Mucosa of stomach (tissue), 1 donor: Measurements from ENCODE around the gene CNTNAP2.

Experiments
- H3K27me3 ChIP-seq: one replicate; pipeline ENCODE4 v1.7.0; 2013; ENCODE audit warnings: mild to moderate bottlenecking, low read length; ENCODE audit not compliant: control insufficient read depth, insufficient read depth
- H3K36me3 ChIP-seq: one replicate; pipeline ENCODE4 v1.7.0; 2013; ENCODE audit warnings: low read length; ENCODE audit not compliant: control insufficient read depth, insufficient read depth
- H3K4me1 ChIP-seq: one replicate; pipeline ENCODE4 v1.7.0; 2013; ENCODE audit warnings: mild to moderate bottlenecking, low read length; ENCODE audit not compliant: control insufficient read depth, insufficient read depth
- H3K4me3 ChIP-seq: one replicate; pipeline ENCODE4 v1.7.0; 2013; ENCODE audit warnings: low read length
- H3K9ac ChIP-seq: one replicate; pipeline ENCODE4 v1.7.0; 2013; ENCODE audit warnings: mild to moderate bottlenecking, low read length, moderate library complexity
- H3K9me3 ChIP-seq: one replicate; pipeline ENCODE4 v1.7.0; 2013; ENCODE audit warnings: mild to moderate bottlenecking, low read length, moderate library complexity; ENCODE audit not compliant: control insufficient read depth
- donor health status: Pancreatic carcinoma.

CNTNAP2 gene

DNA sequence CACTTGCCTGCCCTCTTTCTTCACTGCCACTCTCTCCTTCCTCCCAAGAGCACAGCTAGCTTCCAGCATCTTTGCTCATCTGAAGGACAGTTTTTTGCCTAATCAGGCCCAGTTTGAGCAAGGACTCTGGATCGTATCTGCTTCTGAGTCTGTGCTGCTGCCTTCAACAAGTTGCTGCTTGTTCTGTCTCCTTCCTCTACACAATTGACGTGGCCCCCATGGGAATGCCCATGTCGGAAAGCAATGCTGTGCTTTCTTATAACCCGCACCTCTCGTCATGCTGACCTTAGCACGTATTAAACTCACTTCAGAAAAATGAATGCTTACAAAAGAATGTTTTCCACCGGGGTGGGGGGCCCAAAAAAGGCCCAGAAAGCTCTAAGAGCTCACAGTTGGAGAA is 2149.3 kb downstream of the CNTNAP2 start:
- Histone ChIP-seq H3K9ac (no peak overlapping the region), H3K36me3 (no peaks in the 10 kb centered on the region), H3K9me3 (no peaks in the 10 kb centered on the region), H3K27me3 (peaks cover 3% of the 10 kb centered on the region), H3K4me1 (no peaks in the 10 kb centered on the region), H3K4me3 (no peak overlapping the region)

GRCh38 chr7:148266795-148267194 is 2150.2 kb downstream of the CNTNAP2 start:
- Histone ChIP-seq H3K36me3 (no peaks in the 10 kb centered on the region), H3K9ac (no peak overlapping the region), H3K27me3 (peaks cover 3% of the 10 kb centered on the region), H3K4me3 (no peak overlapping the region), H3K9me3 (no peaks in the 10 kb centered on the region), H3K4me1 (no peaks in the 10 kb centered on the region)

DNA sequence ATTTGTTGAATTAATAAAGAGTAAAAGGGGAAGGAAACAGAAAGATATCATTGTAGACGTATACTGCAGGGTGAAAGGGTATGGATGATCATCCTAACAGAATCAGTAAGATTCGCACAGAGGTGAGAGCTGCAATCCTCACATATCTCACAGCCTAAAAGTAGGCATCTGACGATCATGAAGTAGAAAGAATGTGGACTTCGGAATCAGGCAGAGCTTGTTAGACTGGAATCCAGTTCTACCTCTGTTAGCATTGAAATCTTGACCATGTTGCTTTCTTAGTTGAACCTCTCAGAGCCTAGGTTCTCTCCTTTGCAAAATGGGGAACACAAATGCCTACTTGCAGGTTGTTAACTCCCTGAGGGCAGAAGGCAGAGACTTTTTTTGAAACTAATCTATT is 2154.0 kb downstream of the CNTNAP2 start:
- Histone ChIP-seq H3K4me3 (no peak overlapping the region), H3K36me3 (no peaks in the 10 kb centered on the region), H3K9ac (no peak overlapping the region), H3K4me1 (no peaks in the 10 kb centered on the region), H3K27me3 (peaks cover 3% of the 10 kb centered on the region), H3K9me3 (no peaks in the 10 kb centered on the region)

DNA sequence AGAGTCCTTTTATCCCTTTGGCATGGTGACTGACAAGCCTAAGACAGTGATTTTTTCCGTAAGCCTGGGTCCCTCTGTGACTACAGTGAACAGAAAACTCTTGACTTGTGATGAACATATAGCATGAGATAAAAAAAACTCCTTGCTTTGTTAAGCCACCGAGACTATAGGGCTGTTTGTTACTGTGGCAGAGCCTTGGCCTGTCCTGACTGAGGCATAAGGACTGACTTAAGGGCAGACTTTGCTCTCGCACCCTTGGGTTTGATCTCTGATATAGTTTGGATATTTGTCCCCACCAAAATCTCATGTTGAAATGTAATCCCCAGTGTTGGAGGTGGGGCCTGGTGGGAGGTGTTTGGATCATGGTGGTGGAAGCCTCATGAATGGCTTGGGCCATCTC is 2157.5 kb downstream of the CNTNAP2 start:
- Histone ChIP-seq H3K27me3 (peaks cover 3% of the 10 kb centered on the region), H3K4me1 (no peaks in the 10 kb centered on the region), H3K4me3 (no peak overlapping the region), H3K36me3 (no peaks in the 10 kb centered on the region), H3K9ac (no peak overlapping the region), H3K9me3 (no peaks in the 10 kb centered on the region)

DNA sequence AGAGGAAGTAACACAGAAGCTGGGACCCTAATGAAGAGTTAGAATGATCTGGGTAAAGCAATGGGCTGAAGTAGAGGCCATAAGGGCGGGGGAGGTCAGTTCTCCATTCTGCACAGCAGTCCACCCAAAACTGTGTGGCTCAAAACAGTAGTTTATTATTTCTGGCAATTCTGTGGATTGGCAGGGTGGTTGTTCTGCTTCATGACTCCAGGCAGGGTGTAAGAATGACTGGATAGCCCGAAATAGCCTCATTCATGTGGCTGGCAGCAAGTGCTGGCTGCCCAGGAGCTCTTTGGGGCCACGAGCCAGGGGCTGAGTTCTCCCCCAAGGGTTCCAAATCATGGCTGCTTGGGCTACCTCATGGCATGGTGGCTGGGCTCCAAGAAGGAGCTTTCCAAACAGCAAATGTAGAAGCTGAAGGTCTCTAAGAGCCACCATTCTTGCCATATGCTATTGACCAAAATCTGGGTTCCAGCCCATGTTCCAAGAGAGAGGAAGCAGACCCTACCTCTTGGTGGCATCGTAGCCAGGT is 2158.8 kb downstream of the CNTNAP2 start:
- no peaks in the 10 kb centered on the region for H3K9me3 ChIP-seq
- H3K9ac ChIP-seq, result no peak overlapping the region
- no peaks in the 10 kb centered on the region for H3K4me1 ChIP-seq
- H3K27me3 ChIP-seq, result no peaks in the 10 kb centered on the region
- no peaks in the 10 kb centered on the region for H3K36me3 ChIP-seq
- H3K4me3 ChIP-seq, result no peak overlapping the region

GRCh38 chr7:148276314-148277041 is 2159.9 kb downstream of the CNTNAP2 start:
- Histone ChIP-seq H3K36me3 (no peaks in the 10 kb centered on the region), H3K4me3 (no peak overlapping the region), H3K27me3 (no peaks in the 10 kb centered on the region), H3K4me1 (no peaks in the 10 kb centered on the region), H3K9ac (no peak overlapping the region), H3K9me3 (no peaks in the 10 kb centered on the region)

DNA sequence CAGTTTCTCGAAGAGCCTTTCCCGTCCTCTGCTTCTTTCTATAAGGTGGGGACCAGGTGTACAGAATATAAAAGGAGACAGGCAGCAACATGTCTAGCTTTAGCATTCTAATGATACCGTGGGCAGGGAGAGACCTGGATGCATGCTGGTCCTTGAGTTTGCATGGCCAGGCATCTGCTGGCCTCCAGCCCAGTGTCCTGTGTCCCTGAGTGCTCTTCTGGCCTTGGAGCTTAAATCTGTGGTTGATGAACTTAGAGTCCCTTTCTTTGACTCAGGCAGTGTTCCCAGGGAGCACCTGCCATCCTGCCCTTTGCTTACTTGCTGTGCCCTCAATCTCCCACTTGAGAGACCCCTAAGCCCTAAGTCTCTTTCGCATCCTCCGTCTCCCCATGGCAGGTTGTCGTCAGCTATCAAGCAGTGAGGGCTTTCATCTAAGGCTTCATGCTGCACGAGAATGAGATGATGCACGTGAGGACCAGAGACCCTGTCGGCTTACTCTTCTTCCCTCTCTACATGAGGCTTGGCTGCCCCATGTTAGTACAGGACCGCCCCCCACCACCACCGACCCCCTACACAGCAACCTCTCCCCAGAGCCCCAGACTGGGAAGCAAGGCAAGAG is 2160.6 kb downstream of the CNTNAP2 start:
- H3K9ac ChIP-seq, result no peak overlapping the region
- H3K27me3 ChIP-seq, result no peaks in the 10 kb centered on the region
- no peaks in the 10 kb centered on the region for H3K36me3 ChIP-seq
- no peaks in the 10 kb centered on the region for H3K4me1 ChIP-seq
- H3K9me3 ChIP-seq, result no peaks in the 10 kb centered on the region
- H3K4me3 ChIP-seq, result no peak overlapping the region

- no peaks in the 10 kb centered on the region for H3K4me1 ChIP-seq
- no peak overlapping the region for H3K4me3 ChIP-seq
- H3K9me3 ChIP-seq, result no peaks in the 10 kb centered on the region
- no peak overlapping the region for H3K9ac ChIP-seq
- H3K27me3 ChIP-seq, result no peaks in the 10 kb centered on the region
- no peaks in the 10 kb centered on the region for H3K36me3 ChIP-seq
Observed at GRCh38 chr7:148286150-148286549, 2169.5 kb downstream of the CNTNAP2 start.

GRCh38 chr7:148287538-148287937 is 2170.9 kb downstream of the CNTNAP2 start:
- H3K36me3 ChIP-seq, result no peaks in the 10 kb centered on the region
- no peaks in the 10 kb centered on the region for H3K27me3 ChIP-seq
- no peaks in the 10 kb centered on the region for H3K9me3 ChIP-seq
- no peak overlapping the region for H3K4me3 ChIP-seq
- H3K4me1 ChIP-seq, result no peaks in the 10 kb centered on the region
- no peak overlapping the region for H3K9ac ChIP-seq

GRCh38 chr7:148288592-148289151 is 2172.1 kb downstream of the CNTNAP2 start:
- H3K9ac ChIP-seq, result no peak overlapping the region
- H3K36me3 ChIP-seq, result no peaks in the 10 kb centered on the region
- no peaks in the 10 kb centered on the region for H3K4me1 ChIP-seq

DNA sequence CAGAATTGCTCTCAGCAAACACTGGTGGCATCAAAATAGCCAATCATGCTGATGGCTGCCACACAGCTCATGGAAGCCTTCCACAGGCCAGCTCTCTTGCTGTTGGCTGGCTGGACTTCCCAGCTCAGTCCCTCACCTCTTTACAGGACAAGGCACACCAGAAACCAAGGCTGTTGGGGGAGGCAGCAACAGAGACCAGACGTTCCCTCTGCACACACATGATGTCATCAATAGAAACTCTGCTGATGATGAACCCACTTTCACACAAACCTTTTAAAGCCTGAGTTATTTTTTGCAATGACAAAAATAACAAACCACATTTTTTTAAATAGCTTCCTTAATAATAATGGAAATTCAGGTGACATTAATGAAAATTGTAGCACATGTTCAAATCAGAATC is 2173.0 kb downstream of the CNTNAP2 start:
- no peaks in the 10 kb centered on the region for H3K36me3 ChIP-seq
- no peak overlapping the region for H3K4me3 ChIP-seq
- no peaks in the 10 kb centered on the region for H3K27me3 ChIP-seq
- no peaks in the 10 kb centered on the region for H3K9me3 ChIP-seq
- no peak overlapping the region for H3K9ac ChIP-seq
- no peaks in the 10 kb centered on the region for H3K4me1 ChIP-seq

More at GRCh38 chr7:148288592-148289151, 2172.1 kb downstream of the CNTNAP2 start:
- Histone ChIP-seq H3K9me3 (no peaks in the 10 kb centered on the region), H3K27me3 (no peaks in the 10 kb centered on the region), H3K4me3 (no peak overlapping the region)

DNA sequence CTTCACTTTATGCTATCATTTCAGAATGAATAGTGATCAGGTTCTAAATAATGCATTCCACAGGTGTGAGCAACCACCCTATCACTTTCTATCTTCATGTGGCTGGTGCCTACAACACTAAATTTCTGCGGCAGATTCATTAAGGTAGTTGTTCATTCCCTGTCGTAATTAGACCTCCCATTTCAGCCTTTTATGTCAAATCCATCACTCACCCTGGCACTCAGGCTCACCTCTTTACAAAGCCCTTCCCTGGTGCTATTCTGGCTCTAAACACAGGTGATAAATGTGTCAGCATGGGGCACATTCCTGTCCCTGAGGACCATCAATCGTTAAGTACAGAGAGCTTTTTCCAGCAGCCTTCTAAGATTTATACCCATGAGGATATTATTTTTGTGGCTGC is 2173.9 kb downstream of the CNTNAP2 start:
- H3K27me3 ChIP-seq, result no peaks in the 10 kb centered on the region
- H3K4me3 ChIP-seq, result no peak overlapping the region
- H3K9me3 ChIP-seq, result no peaks in the 10 kb centered on the region
- H3K36me3 ChIP-seq, result no peaks in the 10 kb centered on the region
- no peaks in the 10 kb centered on the region for H3K4me1 ChIP-seq
- H3K9ac ChIP-seq, result no peak overlapping the region
